Measurements from ENCODE around the gene LRWD1. TPM values are rescaled to one million over a fixed set of nuclear protein-coding genes. Genes with fewer than 3 reads are reported as not detected.

The LRWD1 gene
- total RNA-seq: 10 to 100 TPM; 11.4 to 23.5 (median 16.4) TPM

GRCh38 chr7:102464577-102465280 is at the start of gene LRWD1, which contains the start of gene ALKBH4:
TSS of gene LRWD1 (plus strand) at chr7:102464984. CDS start at chr7:102465081, 97 bp downstream.
TSS of gene ALKBH4 (minus strand) at chr7:102464863. CDS start at chr7:102464836, 27 bp downstream.
- peak in 1 of 2 donors; percentile 77 for TF ChIP-seq POLR2A (IDR thresholded peaks at IDR 0.05)
- TF ChIP-seq, protein P1, sequence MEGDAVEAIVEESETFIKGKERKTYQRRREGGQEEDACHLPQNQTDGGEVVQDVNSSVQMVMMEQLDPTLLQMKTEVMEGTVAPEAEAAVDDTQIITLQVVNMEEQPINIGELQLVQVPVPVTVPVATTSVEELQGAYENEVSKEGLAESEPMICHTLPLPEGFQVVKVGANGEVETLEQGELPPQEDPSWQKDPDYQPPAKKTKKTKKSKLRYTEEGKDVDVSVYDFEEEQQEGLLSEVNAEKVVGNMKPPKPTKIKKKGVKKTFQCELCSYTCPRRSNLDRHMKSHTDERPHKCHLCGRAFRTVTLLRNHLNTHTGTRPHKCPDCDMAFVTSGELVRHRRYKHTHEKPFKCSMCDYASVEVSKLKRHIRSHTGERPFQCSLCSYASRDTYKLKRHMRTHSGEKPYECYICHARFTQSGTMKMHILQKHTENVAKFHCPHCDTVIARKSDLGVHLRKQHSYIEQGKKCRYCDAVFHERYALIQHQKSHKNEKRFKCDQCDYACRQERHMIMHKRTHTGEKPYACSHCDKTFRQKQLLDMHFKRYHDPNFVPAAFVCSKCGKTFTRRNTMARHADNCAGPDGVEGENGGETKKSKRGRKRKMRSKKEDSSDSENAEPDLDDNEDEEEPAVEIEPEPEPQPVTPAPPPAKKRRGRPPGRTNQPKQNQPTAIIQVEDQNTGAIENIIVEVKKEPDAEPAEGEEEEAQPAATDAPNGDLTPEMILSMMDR (IDR thresholded peaks at IDR 0.05): peak in 2 of 6 experiments; percentile 25 to 41
- peak within 1 kb of the TSS; percentile 56 to 88 (median 61) for H3K27ac ChIP-seq
- 2 to 3% methylated on average over 8 to 12 of the region's 81 CpGs for WGBS, 2 donors
- peak; percentile 95 to 96 for DNase-seq
- intact Hi-C loops (cut with DNase I): no loop called here
- no peaks in the 10 kb centered on the region for H3K27me3 ChIP-seq
- H3K36me3 ChIP-seq: no peaks in the 10 kb centered on the region
- peak within 1 kb of the TSS; percentile 65 to 96 (median 91) for H3K4me3 ChIP-seq (replicated peaks in 1 of 3)
- no peaks in the 10 kb centered on the region for H3K9me3 ChIP-seq
- H3K4me1 ChIP-seq: peaks cover 11 to 16% of the 10 kb centered on the region in 2 donors

DNA sequence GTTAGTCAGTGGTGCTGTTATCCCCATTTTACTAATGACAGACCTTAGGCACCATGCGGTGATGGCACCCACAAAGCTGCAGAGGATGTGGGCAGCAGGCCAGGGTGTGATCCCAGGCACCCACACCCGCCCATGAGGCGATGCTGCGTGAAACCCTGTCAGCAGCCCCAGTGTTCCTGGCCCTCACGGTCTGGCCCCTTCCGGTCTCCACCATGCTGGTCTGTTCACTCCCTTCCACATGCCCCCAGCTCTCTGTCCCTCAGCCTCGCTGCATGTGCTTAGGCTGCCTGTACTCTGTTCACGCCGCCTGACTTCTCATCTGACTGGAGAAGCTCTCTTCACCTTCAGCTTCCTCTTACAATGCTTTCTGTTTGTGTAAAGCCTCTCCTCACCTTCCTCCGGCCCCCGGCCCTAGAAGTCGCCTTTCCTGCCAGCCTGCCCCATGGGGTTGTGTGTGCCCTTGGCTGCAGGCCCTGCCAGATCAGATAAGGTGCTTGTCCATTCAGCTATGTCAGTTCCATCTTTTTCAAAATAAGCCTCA is 49.0 kb upstream of the LRWD1 start:
- H3K27ac ChIP-seq: no peak overlapping the region

GRCh38 chr7:102416406-102416805 is 48.4 kb upstream of the LRWD1 start:
- WGBS, 2 donors: 88 to 94% methylated on average over 6 of the region's 6 CpGs
- intact Hi-C loops (cut with DNase I): no loop called here
- TF ChIP-seq POLR2A (IDR thresholded peaks at IDR 0.05): no peak
- TF ChIP-seq, protein P1 (IDR thresholded peaks at IDR 0.05): no peak
- peaks cover 9 to 16% of the 10 kb centered on the region in 2 donors for H3K36me3 ChIP-seq
- H3K27ac ChIP-seq: no peak overlapping the region
- no peaks in the 10 kb centered on the region for H3K27me3 ChIP-seq
- no peaks in the 10 kb centered on the region for H3K9me3 ChIP-seq
- DNase-seq: no peak
- H3K4me3 ChIP-seq (replicated peaks in 1 of 3): no peak overlapping the region
- peaks cover 0 to 7% of the 10 kb centered on the region in 2 donors for H3K4me1 ChIP-seq

More for the DNA sequence above, 49.0 kb upstream of the LRWD1 start:
- TF ChIP-seq POLR2A (IDR thresholded peaks at IDR 0.05): no peak
- TF ChIP-seq, protein P1 (IDR thresholded peaks at IDR 0.05): no peak
- Histone ChIP-seq H3K4me1 (peaks cover 0 to 7% of the 10 kb centered on the region in 2 donors), H3K4me3 (replicated peaks in 1 of 3) (no peak overlapping the region), H3K9me3 (no peaks in the 10 kb centered on the region), H3K36me3 (peaks cover 14 to 16% of the 10 kb centered on the region in 2 donors), H3K27me3 (no peaks in the 10 kb centered on the region)
- WGBS, 2 donors: 48 to 76% methylated on average over 12 of the region's 12 CpGs
- intact Hi-C loops (cut with DNase I): no loop called here
- peak; percentile 11 to 57 for DNase-seq

DNA sequence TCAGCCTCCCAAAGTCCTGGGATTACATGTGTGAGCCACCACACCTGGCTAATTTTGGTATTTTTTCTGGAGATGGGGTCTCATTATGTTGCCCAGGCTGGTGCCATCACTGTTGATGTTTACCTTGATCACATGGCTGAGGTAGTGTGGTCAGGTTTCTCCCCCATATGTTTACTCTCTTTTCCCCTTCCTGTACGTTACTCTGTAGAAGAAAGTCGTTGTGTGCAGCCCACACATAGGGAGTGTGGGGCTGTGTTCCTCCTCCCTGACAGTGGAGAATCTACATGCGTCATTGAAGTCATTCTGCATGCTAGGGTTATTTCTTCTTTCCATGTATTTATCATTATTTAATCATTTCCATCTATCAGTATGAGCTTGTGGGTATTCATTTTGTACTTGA is 47.7 kb upstream of the LRWD1 start:
- Histone ChIP-seq H3K4me1 (peaks cover 0 to 7% of the 10 kb centered on the region in 2 donors), H3K36me3 (peaks cover 9 to 18% of the 10 kb centered on the region in 2 donors), H3K27me3 (no peaks in the 10 kb centered on the region), H3K4me3 (replicated peaks in 1 of 3) (no peak overlapping the region), H3K27ac (no peak overlapping the region), H3K9me3 (no peaks in the 10 kb centered on the region)
- no peak for DNase-seq
- intact Hi-C loops (cut with DNase I): no loop called here
- 91 to 93% methylated on average over 3 of the region's 3 CpGs for WGBS, 2 donors
- TF ChIP-seq, protein P1 (IDR thresholded peaks at IDR 0.05): no peak
- no peak for TF ChIP-seq POLR2A (IDR thresholded peaks at IDR 0.05)

DNA sequence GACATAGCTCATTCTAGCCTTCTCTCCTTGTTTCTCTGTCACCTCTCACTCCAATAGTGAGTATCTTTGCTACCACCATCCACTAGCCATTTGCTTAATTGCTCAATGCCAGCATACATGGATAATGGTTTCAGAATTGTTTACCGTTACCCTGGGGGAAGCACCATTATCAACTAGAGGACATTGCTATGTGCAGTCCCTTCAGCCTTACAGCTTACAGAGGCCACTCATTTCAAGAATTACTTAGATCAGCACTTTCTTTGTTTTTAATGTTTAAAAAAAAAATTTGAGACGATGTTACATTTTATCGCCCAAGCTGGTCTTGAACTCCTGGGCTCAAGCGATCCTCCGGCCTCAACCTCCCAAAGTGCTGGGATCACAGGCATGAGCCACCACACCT is 46.2 kb upstream of the LRWD1 start:
- Histone ChIP-seq H3K36me3 (peaks cover 6 to 18% of the 10 kb centered on the region in 2 donors), H3K27ac (no peak overlapping the region), H3K27me3 (no peaks in the 10 kb centered on the region), H3K9me3 (no peaks in the 10 kb centered on the region), H3K4me1 (peaks cover 0 to 3% of the 10 kb centered on the region in 2 donors), H3K4me3 (replicated peaks in 1 of 3) (no peak overlapping the region)
- intact Hi-C loops (cut with DNase I): no loop called here
- no peak for TF ChIP-seq POLR2A (IDR thresholded peaks at IDR 0.05)
- 98% methylated on average over 5 of the region's 5 CpGs for WGBS, 2 donors
- DNase-seq: no peak

All from thyroid gland (tissue), 4 donors.